Effector memory CD4-positive, alpha-beta T cell (primary cell): ENCODE results near the gene FOXD2.

Experiments
- DNase-seq, 3 donors: peaks; one replicate each; pipeline ENCODE4 v3.0.0-alpha.2; 2020
- H3K27ac ChIP-seq: 2 replicates; pipeline ENCODE4 v1.7.0; 2013; ENCODE audit warnings: mild to moderate bottlenecking, low read length, moderate library complexity; ENCODE audit not compliant: insufficient read depth, poor library complexity, severe bottlenecking
- H3K27me3 ChIP-seq: replicated peaks from 2 replicates; pipeline ENCODE4 v1.7.0; 2013; ENCODE audit warnings: mild to moderate bottlenecking, low read length; ENCODE audit not compliant: insufficient read depth, control insufficient read depth, poor library complexity, severe bottlenecking
- H3K36me3 ChIP-seq: 2 replicates; pipeline ENCODE4 v1.7.0; 2013; ENCODE audit warnings: mild to moderate bottlenecking, low read length, moderate library complexity; ENCODE audit not compliant: control insufficient read depth, insufficient read depth
- H3K4me1 ChIP-seq: 2 replicates; pipeline ENCODE4 v1.7.0; 2013; ENCODE audit warnings: low read length, mild to moderate bottlenecking; ENCODE audit not compliant: control insufficient read depth, insufficient read depth, poor library complexity, severe bottlenecking
- H3K4me3 ChIP-seq: 2 replicates; pipeline ENCODE4 v1.7.0; 2013; ENCODE audit warnings: low read length, low read depth, mild to moderate bottlenecking; ENCODE audit not compliant: insufficient read depth, poor library complexity, severe bottlenecking
- H3K9me3 ChIP-seq: 2 replicates; pipeline ENCODE4 v1.7.0; 2013; ENCODE audit warnings: mild to moderate bottlenecking, low read length, moderate library complexity; ENCODE audit not compliant: control insufficient read depth

Gene FOXD2

DNA sequence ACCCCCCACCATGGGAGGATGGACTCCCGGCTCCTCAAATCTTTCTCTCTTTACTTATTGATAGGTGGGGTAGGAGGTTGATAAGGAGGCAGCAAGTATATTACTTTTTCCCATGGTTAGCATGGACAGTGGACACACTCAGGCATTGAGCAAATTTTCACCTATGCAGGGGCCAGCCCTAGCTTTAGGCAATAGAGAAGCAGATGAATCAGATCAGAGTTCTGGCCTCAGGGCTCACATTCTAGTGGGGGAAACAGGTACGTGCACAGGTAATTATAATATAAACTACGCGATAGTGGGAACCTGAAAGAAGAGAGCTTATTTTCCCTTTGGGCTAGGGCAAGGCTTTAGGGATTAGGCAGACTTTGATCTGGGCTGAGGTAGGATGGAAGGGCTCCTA is 35.3 kb upstream of the FOXD2 start:
- H3K9me3 ChIP-seq = no peaks in the 10 kb centered on the region
- no peak overlapping the region for H3K27ac ChIP-seq
- H3K4me1 ChIP-seq = no peaks in the 10 kb centered on the region
- H3K36me3 ChIP-seq = no peaks in the 10 kb centered on the region
- H3K27me3 ChIP-seq = no peaks in the 10 kb centered on the region
- H3K4me3 ChIP-seq = no peak overlapping the region
- no peak for DNase-seq

- Histone ChIP-seq H3K4me1 (no peaks in the 10 kb centered on the region), H3K4me3 (no peak overlapping the region), H3K36me3 (no peaks in the 10 kb centered on the region), H3K27me3 (no peaks in the 10 kb centered on the region), H3K27ac (no peak overlapping the region), H3K9me3 (no peaks in the 10 kb centered on the region)
- DNase-seq = no peak
These were observed 34.4 kb upstream of the FOXD2 start for GRCh38 chr1:47403321-47403910.

GRCh38 chr1:47405697-47406096 is 32.1 kb upstream of the FOXD2 start:
- no peak for DNase-seq
- H3K27me3 ChIP-seq = no peaks in the 10 kb centered on the region

DNA sequence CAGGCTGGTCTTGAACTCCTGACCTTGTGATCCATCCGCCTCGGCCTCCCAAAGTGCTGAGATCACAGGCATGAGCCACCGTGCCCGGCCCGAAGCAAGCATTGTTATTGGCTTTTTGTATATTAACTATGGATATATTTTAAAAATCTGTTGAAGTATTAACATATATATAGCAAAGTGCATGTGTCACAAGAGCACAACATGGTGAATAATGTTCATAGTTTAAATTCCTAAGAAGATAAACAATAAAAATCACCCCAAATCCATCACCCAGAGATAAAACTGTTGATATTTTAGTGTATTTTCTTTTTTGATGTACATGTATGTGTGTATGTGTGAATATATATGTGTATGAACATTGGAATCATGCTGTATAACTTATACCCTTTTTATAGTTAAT is 30.9 kb upstream of the FOXD2 start:
- Histone ChIP-seq H3K27me3 (no peaks in the 10 kb centered on the region), H3K4me3 (no peak overlapping the region), H3K9me3 (no peaks in the 10 kb centered on the region), H3K4me1 (no peaks in the 10 kb centered on the region), H3K36me3 (no peaks in the 10 kb centered on the region), H3K27ac (no peak overlapping the region)
- DNase-seq = no peak

More at GRCh38 chr1:47405697-47406096, 32.1 kb upstream of the FOXD2 start:
- H3K36me3 ChIP-seq = no peaks in the 10 kb centered on the region
- no peaks in the 10 kb centered on the region for H3K9me3 ChIP-seq
- no peak overlapping the region for H3K4me3 ChIP-seq
- no peak overlapping the region for H3K27ac ChIP-seq
- H3K4me1 ChIP-seq = no peaks in the 10 kb centered on the region

GRCh38 chr1:47407481-47407880 is 30.4 kb upstream of the FOXD2 start:
- no peaks in the 10 kb centered on the region for H3K4me1 ChIP-seq
- no peak for DNase-seq
- H3K4me3 ChIP-seq = no peak overlapping the region
- no peak overlapping the region for H3K27ac ChIP-seq
- no peaks in the 10 kb centered on the region for H3K36me3 ChIP-seq
- no peaks in the 10 kb centered on the region for H3K9me3 ChIP-seq
- H3K27me3 ChIP-seq = no peaks in the 10 kb centered on the region

DNA sequence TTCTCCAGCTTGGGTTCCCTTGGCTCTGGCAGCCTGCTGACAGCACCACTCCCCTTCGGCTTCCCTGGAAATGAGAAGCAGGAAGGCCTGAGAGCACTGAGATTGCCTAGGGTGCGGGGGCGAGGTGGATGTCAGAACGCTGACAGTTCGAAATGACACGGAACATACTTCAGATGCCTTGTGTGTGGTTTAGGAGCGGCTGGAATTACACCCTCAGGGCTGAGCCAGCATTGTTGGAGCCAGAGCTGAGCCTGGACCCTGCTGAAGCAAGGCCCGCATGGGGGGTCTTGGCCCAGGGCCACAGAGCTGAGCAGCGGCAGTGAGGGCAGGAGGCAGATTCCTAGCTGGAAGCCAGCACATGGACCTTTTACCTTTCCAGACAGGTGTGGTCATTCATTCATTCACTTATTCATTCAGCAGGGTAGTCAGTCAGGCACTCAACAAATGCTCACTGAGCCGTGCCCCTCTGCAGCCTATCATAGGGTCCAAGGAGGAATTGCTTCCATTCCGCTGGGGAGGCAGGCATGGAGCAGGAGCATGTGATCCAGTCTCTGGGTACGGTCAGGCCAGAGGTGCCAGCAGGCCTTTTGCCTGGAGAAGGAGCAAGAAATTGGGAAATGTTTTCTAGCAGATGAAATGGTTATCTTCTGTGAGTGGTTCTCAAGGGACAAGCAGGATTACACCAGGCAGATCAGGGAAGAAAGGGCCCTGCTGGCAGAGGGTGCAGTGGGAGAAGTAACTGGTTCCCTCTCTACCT is 28.4 kb upstream of the FOXD2 start:
- H3K4me1 ChIP-seq = no peaks in the 10 kb centered on the region
- H3K27me3 ChIP-seq = no peaks in the 10 kb centered on the region
- no peaks in the 10 kb centered on the region for H3K36me3 ChIP-seq
- H3K4me3 ChIP-seq = no peak overlapping the region
- DNase-seq = no peak
- no peak overlapping the region for H3K27ac ChIP-seq
- no peaks in the 10 kb centered on the region for H3K9me3 ChIP-seq

DNA sequence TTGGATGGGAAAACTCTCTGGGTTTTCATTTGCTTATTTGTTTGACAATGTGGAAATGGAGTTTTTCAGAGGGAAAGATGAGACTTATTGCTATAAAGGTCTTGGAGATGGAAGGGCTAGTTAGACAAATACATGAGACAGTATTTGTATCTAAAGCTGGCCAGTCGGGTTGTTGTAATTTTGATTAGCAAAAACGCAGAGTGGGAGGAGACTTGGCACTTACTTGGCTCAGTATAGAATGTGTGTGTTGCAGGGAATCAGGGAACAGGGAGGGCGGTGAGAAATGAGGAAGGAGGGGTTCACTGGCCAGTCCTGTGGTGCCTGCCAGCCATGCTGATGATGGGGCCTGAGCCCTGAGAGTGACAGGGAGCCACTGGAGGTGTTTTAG is 27.8 kb upstream of the FOXD2 start:
- Histone ChIP-seq H3K36me3 (no peaks in the 10 kb centered on the region), H3K27me3 (no peaks in the 10 kb centered on the region), H3K4me1 (no peaks in the 10 kb centered on the region), H3K27ac (no peak overlapping the region), H3K9me3 (no peaks in the 10 kb centered on the region), H3K4me3 (no peak overlapping the region)
- DNase-seq = no peak

- H3K27ac ChIP-seq = no peak overlapping the region
- no peaks in the 10 kb centered on the region for H3K27me3 ChIP-seq
- no peaks in the 10 kb centered on the region for H3K9me3 ChIP-seq
- DNase-seq = no peak
- H3K4me1 ChIP-seq = no peaks in the 10 kb centered on the region
- no peak overlapping the region for H3K4me3 ChIP-seq
- no peaks in the 10 kb centered on the region for H3K36me3 ChIP-seq
These were observed 26.4 kb upstream of the FOXD2 start for GRCh38 chr1:47411436-47411835.

DNA sequence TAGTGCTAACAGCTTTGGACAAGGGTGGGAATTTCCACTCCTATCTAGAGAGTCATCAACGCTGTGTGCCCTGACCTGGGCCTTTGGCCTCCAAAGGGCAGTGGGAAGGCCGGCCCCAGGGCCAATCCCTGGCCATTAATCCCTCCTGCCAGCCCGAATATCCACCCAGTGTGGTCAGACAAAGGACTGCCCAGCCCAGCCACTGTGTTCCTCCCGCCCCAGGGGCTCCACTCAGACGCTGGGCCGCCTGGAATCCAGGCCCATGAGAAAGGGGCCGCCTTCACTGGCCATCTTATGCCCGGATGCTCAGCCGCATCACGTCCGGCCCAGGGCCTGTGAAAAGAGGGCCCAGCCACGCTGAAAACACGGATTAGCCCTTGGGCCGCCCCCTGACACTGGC is 25.4 kb upstream of the FOXD2 start:
- no peaks in the 10 kb centered on the region for H3K36me3 ChIP-seq
- no peaks in the 10 kb centered on the region for H3K27me3 ChIP-seq
- H3K27ac ChIP-seq = no peak overlapping the region
- H3K4me3 ChIP-seq = no peak overlapping the region
- DNase-seq = no peak
- no peaks in the 10 kb centered on the region for H3K9me3 ChIP-seq
- H3K4me1 ChIP-seq = no peaks in the 10 kb centered on the region

- H3K4me1 ChIP-seq = no peaks in the 10 kb centered on the region
- H3K4me3 ChIP-seq = peak within 1 kb of the TSS; percentile 32
- H3K27me3 ChIP-seq = peaks cover 5% of the 10 kb centered on the region
- no peak within 1 kb of the TSS for H3K27ac ChIP-seq
- no peak for DNase-seq
- H3K9me3 ChIP-seq = no peaks in the 10 kb centered on the region
- H3K36me3 ChIP-seq = no peaks in the 10 kb centered on the region
These were observed 22.0 kb upstream of the FOXD2 start, which contains the start of gene FOXE3 for GRCh38 chr1:47415728-47416318. Gene FOXE3 (plus strand): TSS chr1:47416285. CDS start chr1:47416316, 31 bp downstream.
